Astrocyte (in vitro differentiated cells and primary cell): ENCODE results near the gene FEZF1. TPM values are rescaled to one million over a fixed set of nuclear protein-coding genes. Genes with fewer than 3 reads are reported as not detected.

Experiments used
- DNase-seq: peaks from one replicate; pipeline ENCODE4 v3.0.0-alpha.2; 2010; ENCODE audit warnings: low read depth
- FAIRE-seq: peaks from 2 replicates; lab custom pipeline; 2011; peaks lifted over from hg19 to GRCh38; lab: Jason Lieb, UNC
- H2AFZ ChIP-seq: 2 replicates; pipeline ENCODE4 v1.6.0; 2012; ENCODE audit warnings: low read depth, low read length, inconsistent platforms
- H3K27ac ChIP-seq: 2 replicates; pipeline ENCODE4 v1.5.1; 2011; ENCODE audit warnings: low read depth, low read length, inconsistent platforms
- H3K27me3 ChIP-seq: 2 replicates; pipeline ENCODE4 v1.6.0; 2011; ENCODE audit warnings: low read length, inconsistent platforms; ENCODE audit not compliant: insufficient read depth
- H3K36me3 ChIP-seq: 2 replicates; pipeline ENCODE4 v1.5.1; 2011; ENCODE audit warnings: low read length, inconsistent platforms; ENCODE audit not compliant: insufficient read depth
- H3K4me1 ChIP-seq: 2 replicates; pipeline ENCODE4 v1.5.1; 2011; ENCODE audit warnings: low read length, inconsistent platforms; ENCODE audit not compliant: insufficient read depth
- H3K4me2 ChIP-seq: 2 replicates; pipeline ENCODE4 v1.6.0; 2012; ENCODE audit warnings: low read length, inconsistent platforms
- H3K4me3 ChIP-seq: 2 replicates; pipeline ENCODE4 v1.5.1; 2011; ENCODE audit warnings: low read depth, mild to moderate bottlenecking, low read length, inconsistent platforms; ENCODE audit not compliant: insufficient read depth
- H3K79me2 ChIP-seq: 2 replicates; pipeline ENCODE4 v1.6.0; 2012; ENCODE audit warnings: mild to moderate bottlenecking, low read length, inconsistent platforms; ENCODE audit not compliant: insufficient read depth
- H3K9ac ChIP-seq: 2 replicates; pipeline ENCODE4 v1.6.0; 2012; ENCODE audit warnings: mild to moderate bottlenecking, low read length, inconsistent platforms
- H3K9me3 ChIP-seq: 2 replicates; pipeline ENCODE4 v1.5.1; 2012; ENCODE audit warnings: low read depth, mild to moderate bottlenecking, low read length, inconsistent platforms; ENCODE audit not compliant: insufficient read depth
- H4K20me1 ChIP-seq: 2 replicates; pipeline ENCODE4 v1.6.0; 2012; ENCODE audit warnings: low read length, inconsistent platforms; ENCODE audit not compliant: insufficient read depth
- H3K27ac Mint-ChIP-seq: one replicate; pipeline ENCODE4 v1.8.0; 2021; ENCODE audit warnings: mild to moderate bottlenecking, mixed read lengths; ENCODE audit not compliant: unreplicated experiment
- H3K27me3 Mint-ChIP-seq: one replicate; pipeline ENCODE4 v1.8.0; 2021; ENCODE audit warnings: low read depth, mixed read lengths; ENCODE audit not compliant: unreplicated experiment
- H3K36me3 Mint-ChIP-seq: one replicate; pipeline ENCODE4 v1.8.0; 2021; ENCODE audit warnings: low read depth, mixed read lengths; ENCODE audit not compliant: unreplicated experiment
- H3K4me1 Mint-ChIP-seq: one replicate; pipeline ENCODE4 v1.8.0; 2021; ENCODE audit warnings: low read depth, mixed read lengths; ENCODE audit not compliant: unreplicated experiment
- H3K4me3 Mint-ChIP-seq: one replicate; pipeline ENCODE4 v1.8.0; 2021; ENCODE audit warnings: mild to moderate bottlenecking, moderate library complexity, mixed read lengths; ENCODE audit not compliant: unreplicated experiment
- H3K9me3 Mint-ChIP-seq: one replicate; pipeline ENCODE4 v1.8.0; 2021; ENCODE audit warnings: mild to moderate bottlenecking, mixed read lengths; ENCODE audit not compliant: unreplicated experiment
- CTCF ChIP-seq: IDR thresholded peaks from 2 replicates; pipeline ENCODE4 v1.5.1; 2011; ENCODE audit warnings: low read depth, mild to moderate bottlenecking, inconsistent platforms, low read length, moderate library complexity; ENCODE audit not compliant: insufficient read depth
- EZH2 ChIP-seq: IDR thresholded peaks from 2 replicates; pipeline ENCODE4 v1.6.1; 2012; ENCODE audit warnings: mild to moderate bottlenecking, low read length, inconsistent platforms; ENCODE audit not compliant: insufficient read depth
- total RNA-seq: library from RNA; stranded (reverse); gene quantifications from 2 replicates; pipeline ENCODE4 v1.2.1, GENCODE V29; 2021

Gene FEZF1
- total RNA-seq, 1 donor from 2014 or later: 0.61 TPM

GRCh38 chr7:122303531-122304318 lies 825 bp downstream of the FEZF1 start:
- Mint-ChIP-seq H3K4me1 (peaks cover 1% of the 10 kb centered on the region), H3K27me3 (peaks cover 87% of the 10 kb centered on the region), H3K9me3 (peaks cover 3% of the 10 kb centered on the region), H3K27ac (no peak overlapping the region), H3K4me3 (peak overlapping the region; percentile 27), H3K36me3 (no peaks in the 10 kb centered on the region)
- Histone ChIP-seq H3K9me3 (no peaks in the 10 kb centered on the region), H2AFZ (no peak overlapping the region), H3K27me3 (peaks cover 97% of the 10 kb centered on the region), H3K4me3 (no peak overlapping the region), H4K20me1 (peaks cover 9% of the 10 kb centered on the region), H3K36me3 (no peaks in the 10 kb centered on the region), H3K9ac (no peak overlapping the region), H3K4me2 (peak overlapping the region; percentile 70), H3K27ac (no peak overlapping the region), H3K4me1 (peaks cover 2% of the 10 kb centered on the region), H3K79me2 (no peaks in the 10 kb centered on the region)
- FAIRE-seq (no peak), DNase-seq (no peak)
- no peak for TF ChIP-seq CTCF
- TF ChIP-seq EZH2: peak; percentile 89

- Histone ChIP-seq H3K27me3 (peaks cover 96% of the 10 kb centered on the region), H3K27ac (no peak overlapping the region), H3K36me3 (no peaks in the 10 kb centered on the region), H3K79me2 (no peaks in the 10 kb centered on the region), H4K20me1 (peaks cover 7% of the 10 kb centered on the region), H3K9ac (no peak overlapping the region), H3K4me2 (no peak overlapping the region), H3K9me3 (no peaks in the 10 kb centered on the region), H2AFZ (no peak overlapping the region), H3K4me1 (peaks cover 2% of the 10 kb centered on the region), H3K4me3 (no peak overlapping the region)
- Mint-ChIP-seq H3K36me3 (no peaks in the 10 kb centered on the region), H3K4me1 (peaks cover 1% of the 10 kb centered on the region), H3K27me3 (peaks cover 91% of the 10 kb centered on the region), H3K4me3 (no peak overlapping the region), H3K9me3 (peaks cover 3% of the 10 kb centered on the region), H3K27ac (no peak overlapping the region)
- DNase-seq: no peak
- TF ChIP-seq EZH2 (peak; percentile 3), CTCF (no peak)
- FAIRE-seq: no peak
These were observed 1.6 kb downstream of the FEZF1 start for GRCh38 chr7:122302761-122303530.
